OCI-LY1 (cell line): ENCODE measurements around the gene ADCY1.

Experiments used
- CTCF ChIP-seq: fragments of 200-600 bp; sonication (generic), shearing (Covaris generic); IDR thresholded peaks from 2 replicates; pipeline ENCODE4 v1.5.1; 2017; ENCODE audit warnings: mild to moderate bottlenecking, antibody characterized with exemption, low read length, moderate library complexity, mixed read lengths
- EZH2 ChIP-seq: fragments of 200-600 bp; sonication (generic), shearing (Covaris generic); IDR thresholded peaks from 2 replicates; pipeline ENCODE4 v1.8.0; 2017; ENCODE audit warnings: borderline replicate concordance, mixed run types, mild to moderate bottlenecking, antibody characterized with exemption, low read length, moderate library complexity, mixed read lengths

DNA sequence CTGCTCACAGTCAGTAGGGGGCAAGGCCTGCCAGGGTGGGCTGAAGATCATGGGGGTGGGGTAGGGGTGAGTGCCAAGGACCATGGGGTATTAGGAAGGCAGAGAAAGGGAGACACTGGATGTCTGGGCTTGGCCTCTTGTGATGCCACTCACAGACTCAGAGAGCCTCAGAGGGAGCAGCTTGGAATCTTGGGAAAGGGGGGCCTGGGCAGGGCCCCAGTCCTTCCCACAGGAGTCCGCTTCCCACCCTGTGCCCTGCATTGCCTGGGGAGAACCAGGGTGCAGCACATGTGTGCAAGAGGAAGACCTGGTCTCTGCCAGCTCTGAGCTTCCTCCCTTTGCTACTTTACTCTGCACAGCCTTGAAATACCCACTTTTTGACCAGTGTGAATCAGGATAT lies 4.3 kb downstream of the ADCY1 start:
- no peak for TF ChIP-seq CTCF
- TF ChIP-seq EZH2, result no peak
